GM23248 (cell line): ENCODE data around the gene BASP1.

ENCODE experiments used
- EZH2 ChIP-seq: fragments of 200-600 bp; sonication (generic); IDR thresholded peaks from 2 replicates; pipeline ENCODE4 v1.6.1; 2018; ENCODE audit warnings: antibody characterized with exemption, mild to moderate bottlenecking; ENCODE audit not compliant: insufficient read depth, poor library complexity, severe bottlenecking
- EZH2phosphoT487 ChIP-seq: fragments of 200-600 bp; sonication (generic); IDR thresholded peaks from 2 replicates; pipeline ENCODE4 v1.6.1; 2018; ENCODE audit warnings: antibody characterized with exemption, moderate library complexity, mild to moderate bottlenecking, low read depth; ENCODE audit not compliant: insufficient read depth

DNA sequence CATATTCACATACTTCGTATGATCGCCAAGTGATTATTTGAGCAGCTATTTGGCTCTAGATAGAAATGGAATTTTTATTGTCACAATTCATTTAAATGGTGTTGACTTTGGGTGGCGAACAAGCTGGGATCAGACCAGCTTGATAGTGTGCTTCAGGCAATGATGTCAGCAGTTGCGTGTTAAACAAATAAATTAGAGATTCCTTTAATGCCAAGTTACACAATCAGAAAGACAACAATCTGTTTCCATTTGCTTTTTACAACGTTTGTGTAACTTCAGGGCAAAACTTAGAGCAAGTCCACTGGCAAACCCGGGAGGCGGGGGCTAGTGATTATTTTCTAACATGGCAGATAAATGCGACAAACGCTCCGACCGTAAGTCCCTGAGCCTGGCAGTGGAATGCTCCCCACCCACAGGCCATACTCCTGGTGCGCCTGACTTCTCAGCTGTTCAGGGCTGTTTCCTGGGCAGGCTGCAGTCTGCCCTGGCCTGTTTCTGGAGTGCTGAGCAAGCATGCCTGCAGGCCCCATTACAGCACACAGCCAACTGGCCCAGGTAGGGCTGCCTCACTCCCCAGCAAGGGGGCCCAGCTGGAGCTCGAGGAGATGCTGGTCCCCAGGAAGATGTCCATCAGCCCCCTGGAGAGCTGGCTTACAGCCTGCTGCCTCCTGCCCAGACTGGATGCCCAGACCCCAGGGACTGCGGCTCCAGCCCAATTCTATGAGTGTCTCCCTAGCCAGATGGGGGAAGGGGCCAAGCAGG is 88.7 kb downstream of the BASP1 start:
- TF ChIP-seq EZH2 = no peak
- no peak for TF ChIP-seq EZH2phosphoT487
